ENCODE measurements around the gene MYOM3.

Gene MYOM3

GRCh38 chr1:24081190-24081589, 30.7 kb downstream of the MYOM3 start:
- no peak for DNase-seq (ENCODE audit: extremely low spot score, insufficient read length, low read depth)
- no peak for FAIRE-seq

GRCh38 chr1:24080131-24080530, 31.8 kb downstream of the MYOM3 start:
- DNase-seq (ENCODE audit: extremely low spot score, insufficient read length, low read depth) (no peak), FAIRE-seq (no peak)

GRCh38 chr1:24077278-24077978, 34.5 kb downstream of the MYOM3 start:
- DNase-seq (ENCODE audit: extremely low spot score, insufficient read length, low read depth) = no peak
- FAIRE-seq = no peak

GRCh38 chr1:24075946-24076345, 36.0 kb downstream of the MYOM3 start:
- DNase-seq (ENCODE audit: extremely low spot score, insufficient read length, low read depth) (no peak), FAIRE-seq (no peak)

GRCh38 chr1:24075590-24075854, 36.4 kb downstream of the MYOM3 start:
- FAIRE-seq = no peak

GRCh38 chr1:24074817-24075589, 36.9 kb downstream of the MYOM3 start:
- no peak for FAIRE-seq

More at GRCh38 chr1:24075590-24075854, 36.4 kb downstream of the MYOM3 start:
- no peak for DNase-seq (ENCODE audit: extremely low spot score, insufficient read length, low read depth)

GRCh38 chr1:24074196-24074595, 37.7 kb downstream of the MYOM3 start:
- FAIRE-seq (no peak), DNase-seq (ENCODE audit: extremely low spot score, insufficient read length, low read depth) (no peak)

More at GRCh38 chr1:24074817-24075589, 36.9 kb downstream of the MYOM3 start:
- no peak for DNase-seq (ENCODE audit: extremely low spot score, insufficient read length, low read depth)

GRCh38 chr1:24071941-24072340, 40.0 kb downstream of the MYOM3 start:
- FAIRE-seq = no peak

GRCh38 chr1:24070821-24071393, 41.0 kb downstream of the MYOM3 start:
- DNase-seq (ENCODE audit: extremely low spot score, insufficient read length, low read depth) = peak; percentile 62
- peak; percentile 93 for FAIRE-seq

More at GRCh38 chr1:24071941-24072340, 40.0 kb downstream of the MYOM3 start:
- DNase-seq (ENCODE audit: extremely low spot score, insufficient read length, low read depth) = no peak

GRCh38 chr1:24069817-24070216, 42.1 kb downstream of the MYOM3 start:
- no peak for DNase-seq (ENCODE audit: extremely low spot score, insufficient read length, low read depth)
- FAIRE-seq = no peak

- FAIRE-seq (no peak), DNase-seq (ENCODE audit: extremely low spot score, insufficient read length, low read depth) (no peak)
Observed at GRCh38 chr1:24067978-24068377, 44.0 kb downstream of the MYOM3 start.

GRCh38 chr1:24065304-24065703, 46.6 kb downstream of the MYOM3 start:
- FAIRE-seq (no peak), DNase-seq (ENCODE audit: extremely low spot score, insufficient read length, low read depth) (no peak)

GRCh38 chr1:24062221-24062620, 49.7 kb downstream of the MYOM3 start:
- DNase-seq (ENCODE audit: extremely low spot score, insufficient read length, low read depth) = no peak
- no peak for FAIRE-seq

- no peak for DNase-seq (ENCODE audit: extremely low spot score, insufficient read length, low read depth)
- FAIRE-seq = no peak
Observed at GRCh38 chr1:24060482-24060881, 51.5 kb downstream of the MYOM3 start.

- no peak for FAIRE-seq
Observed at GRCh38 chr1:24058671-24059455, 53.1 kb downstream of the MYOM3 start.

GRCh38 chr1:24057171-24057570, 54.8 kb downstream of the MYOM3 start:
- no peak for DNase-seq (ENCODE audit: extremely low spot score, insufficient read length, low read depth)
- no peak for FAIRE-seq

More at GRCh38 chr1:24058671-24059455, 53.1 kb downstream of the MYOM3 start:
- DNase-seq (ENCODE audit: extremely low spot score, insufficient read length, low read depth) = no peak

- no peak for DNase-seq (ENCODE audit: extremely low spot score, insufficient read length, low read depth)
- no peak for FAIRE-seq
Observed at GRCh38 chr1:24055681-24056080, 56.3 kb downstream of the MYOM3 start.

GRCh38 chr1:24052220-24052619, 59.7 kb downstream of the MYOM3 start:
- FAIRE-seq (no peak), DNase-seq (ENCODE audit: extremely low spot score, insufficient read length, low read depth) (no peak)

- DNase-seq (ENCODE audit: extremely low spot score, insufficient read length, low read depth) (no peak), FAIRE-seq (no peak)
Observed at GRCh38 chr1:24051206-24051945, 60.6 kb downstream of the MYOM3 start.

GRCh38 chr1:24049733-24050132, 62.2 kb downstream of the MYOM3 start:
- FAIRE-seq (no peak), DNase-seq (ENCODE audit: extremely low spot score, insufficient read length, low read depth) (no peak)

Data from GM18507 (cell line).